Measurements from ENCODE around the gene MAD1L1. TPM values are rescaled to one million over a fixed set of nuclear protein-coding genes. Genes with fewer than 3 reads are reported as not detected.

The MAD1L1 gene
- total and polyA plus RNA-seq, 2 of the 13 experiments (the other 11 are each of a cell fraction or from before 2014, with no cell fraction given) = 17.4 to 64.7 TPM

DNA sequence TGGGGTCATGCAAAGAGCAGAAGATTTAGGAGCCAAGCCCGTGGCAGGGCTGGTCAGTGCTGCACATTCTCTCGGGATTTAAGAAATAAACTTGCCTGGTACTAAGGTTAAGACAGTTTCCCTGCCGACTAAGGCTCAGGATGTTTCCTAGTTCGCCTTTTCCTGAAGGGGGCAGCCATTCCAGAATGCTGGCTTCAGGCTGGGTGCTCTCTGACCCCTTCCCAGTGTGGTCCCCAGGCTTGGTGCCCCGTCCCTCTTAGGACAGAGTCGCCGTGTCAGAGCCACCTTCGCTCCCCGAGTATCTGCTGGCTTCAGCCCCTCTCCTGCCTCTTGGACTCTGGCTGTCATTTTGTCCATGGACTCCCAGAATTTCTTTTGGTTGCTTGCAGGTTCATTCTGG lies 445.5 kb downstream of the MAD1L1 start:
- H3K27me3 ChIP-seq (ENCODE audit: control insufficient read depth in 1 of 2, insufficient read depth in 2 of 2, low read length in 2 of 2) = no peaks in the 10 kb centered on the region; a peak in 1 of 5 replicates
- POLR2A ChIA-PET = no interaction called here
- CTCF ChIA-PET (ENCODE audit: low intra/inter-chr PET ratio, low total read pairs) = no interaction called here
- H3K4me2 ChIP-seq (ENCODE audit: low read depth, low read length) = peak overlapping the region; percentile 32; the same call in 1 of the 2 replicates
- no peaks in the 10 kb centered on the region for H3K79me2 ChIP-seq (ENCODE audit: insufficient read depth, low read length)
- no peak overlapping the region; a peak in 1 of 6 replicates for H3K4me3 ChIP-seq (replicated peaks in 1 of 3; ENCODE audit: insufficient read depth in 1 of 3, low read depth in 2 of 3, low read length in 3 of 3)
- no peak overlapping the region for H3K9ac ChIP-seq (ENCODE audit: insufficient read depth, low read depth, low read length)
- FAIRE-seq = no peak
- no peaks in the 10 kb centered on the region for H3K36me3 ChIP-seq (replicated peaks in 1 of 2; ENCODE audit: control insufficient read depth in 1 of 2, insufficient read depth in 2 of 2, low read length in 2 of 2)
- BruUV-seq (replicated peaks) = no TSS peak
- peak; percentile 84 for ATAC-seq
- H3K9me3 ChIP-seq (ENCODE audit: low read length) = peaks cover 5% of the 10 kb centered on the region; the same call in 1 of the 2 replicates
- H3K27ac ChIP-seq (ENCODE audit: extremely low read length, insufficient read depth, low read length) = no peak overlapping the region
- WGBS (ENCODE audit: low lambda C conversion rate) = 11% methylated on average over 9 of the region's 9 CpGs
- in situ Hi-C loops (cut with HindIII; ENCODE audit: extremely low pct_ligation_motif_present, low pct_unique_long_range_greater_than_20kb) (no loop called here), intact Hi-C loops (cut with micrococcal nuclease; ENCODE audit: unreplicated experiment) (no loop called here)
- H3K4me1 ChIP-seq (ENCODE audit: insufficient read depth, low read length) = peaks cover 29% of the 10 kb centered on the region
- no peaks in the 10 kb centered on the region for H4K20me1 ChIP-seq (ENCODE audit: insufficient read depth, low read length)
- no peak for DNase-seq (ENCODE audit: low spot score)
- H2AFZ ChIP-seq (ENCODE audit: low read length) = no peak overlapping the region
- TF ChIP-seq STAG1 (CRISPR knock-in tag; IDR thresholded peaks at IDR 0.05) (peak; percentile 46), CTCF (CRISPR knock-in tag; IDR thresholded peaks at IDR 0.05) (peak; percentile 45), ZNF616 (CRISPR knock-in tag; IDR thresholded peaks at IDR 0.05; ENCODE audit: low read depth) (no peak), ZBTB7B (CRISPR knock-in tag; IDR thresholded peaks at IDR 0.05) (peak; percentile 79; the same call in 1 of the 2 replicates), NFIC (IDR thresholded peaks at IDR 0.05; ENCODE audit: low read length) (no peak), ZNF687 (CRISPR knock-in tag; IDR thresholded peaks at IDR 0.05) (0 out of 2 replicates have a peak, but pooled peaks have one; percentile 19), NR2F6 (IDR thresholded peaks at IDR 0.05) (no peak), NR2F6 (CRISPR knock-in tag; IDR thresholded peaks at IDR 0.05) (peak; percentile 21; the same call in 1 of the 2 replicates), ZNF30 (CRISPR knock-in tag; IDR thresholded peaks at IDR 0.05) (no peak), ZNF672 (CRISPR knock-in tag; IDR thresholded peaks at IDR 0.05) (no peak), ISL2 (CRISPR knock-in tag; IDR thresholded peaks at IDR 0.05) (no peak), SPEN (CRISPR knock-in tag; IDR thresholded peaks at IDR 0.05; ENCODE audit: low read depth) (no peak), ZFP82 (CRISPR knock-in tag; IDR thresholded peaks at IDR 0.05; ENCODE audit: borderline replicate concordance) (no peak), BCL3 (CRISPR knock-in tag; IDR thresholded peaks at IDR 0.05) (no peak), BCL6 (CRISPR knock-in tag; IDR thresholded peaks at IDR 0.05) (no peak), ZNF274 (CRISPR knock-in tag; IDR thresholded peaks at IDR 0.05) (0 out of 2 replicates have a peak, but pooled peaks have one; percentile 28), MYPOP (CRISPR knock-in tag; IDR thresholded peaks at IDR 0.05) (no peak), PLRG1 (conservative IDR thresholded peaks at IDR 0.05) (no peak)

Measured in HepG2 (cell line).